Right lobe of liver (tissue), 6 donors: ENCODE results near the gene CCDC28B. TPM values are rescaled to one million over a fixed set of nuclear protein-coding genes. Genes with fewer than 3 reads are reported as not detected.

Source experiments
- ATAC-seq, 4 donors: fragments of 200-7000 bp; cut with Tn5 transposase; one replicate each; pipeline ENCODE4 v1.9.1; 2020; ENCODE audit warnings: mild to moderate bottlenecking in 4 of 4, moderate library complexity in 4 of 4
- DNase-seq, 3 donors: peaks; one replicate each; pipeline ENCODE4 v3.0.0-alpha.2; 2020
- H3K27ac ChIP-seq, 3 donors: fragments of 200-600 bp; one replicate each; pipeline ENCODE4 v1.8.0; 2022
- H3K27me3 ChIP-seq, 2 donors: fragments of 200-600 bp; one replicate each; pipeline ENCODE4 v1.8.0; 2022
- H3K36me3 ChIP-seq, 4 donors: fragments of 200-600 bp; sonication (generic) in 1 of 4; one replicate each; pipeline versions ENCODE4 v1.5.1 to v1.8.0; 2017 to 2022; ENCODE audit warnings: control low read depth in 1 of 4
- H3K4me1 ChIP-seq, 4 donors: fragments of 200-600 bp; sonication (generic) in 1 of 4; one replicate each; pipeline versions ENCODE4 v1.5.1 to v1.8.0; 2017 to 2022; ENCODE audit warnings: control low read depth in 1 of 4
- H3K4me3 ChIP-seq, 3 donors: fragments of 200-600 bp; one replicate each; pipeline ENCODE4 v1.8.0; 2022
- H3K9me3 ChIP-seq, 4 donors: fragments of 200-600 bp; sonication (generic) in 1 of 4; one replicate each; pipeline versions ENCODE4 v1.5.1 to v1.8.0; 2017 to 2022; ENCODE audit warnings: control low read depth in 1 of 4
- CTCF ChIP-seq, 4 donors: fragments of 200-600 bp in 3 of 4; fragments of 450-650 bp in 1 of 4; IDR thresholded peaks; one replicate each; pipeline versions ENCODE4 v1.5.1 to v1.8.0; 2016 to 2022; ENCODE audit warnings: antibody characterized with exemption in 4 of 4, mild to moderate bottlenecking in 2 of 4
- POLR2A ChIP-seq: fragments of 450-650 bp; IDR thresholded peaks from one replicate; pipeline ENCODE4 v1.6.1; 2017; ENCODE audit warnings: antibody characterized with exemption, mild to moderate bottlenecking
- WGBS: methylation state at CpG from one replicate; pipeline ENCODE4 v1.1.6; 2018; ENCODE audit warnings: low coverage, low lambda C conversion rate; ENCODE audit not compliant: insufficient coverage; ENCODE audit errors: missing lambda C conversion rate; 5-methylcytosine and 5-hydroxymethylcytosine counted together
- intact Hi-C, 2 donors: fragments of 100-400 bp; cut with DNase I; formaldehyde crosslinking; loops; one replicate each; pipeline versions ENCODE4 v1.11.2 to v1.14.1; 2022
- total RNA-seq, 6 experiments: library from RNA; depleted of rRNA in 2 of 6; stranded (reverse); fragments of >200 nt in 2 of 6; fragmentation: NEBNext Ultra II Directional in 3 of 6; extraction: Animal tissue kit (Norgen Biotek cat#: 25700) in 3 of 6; gene quantifications; one replicate each; pipeline versions ENCODE4 v1.1.0 to v1.2.4, GENCODE V29; 2016 to 2023
- donor health status: DM: no; HTN: yes; CAD: no.
- donor health status: DM: no; HTN: no; CAD: no.
- donor health status: DM: no; HTN: no; CAD: no.
- donor health status: DM: no; HTN: yes; CAD: no.
- donor health status: DM: no; HTN: yes; CAD: no.

The CCDC28B gene
- total RNA-seq, 6 experiments from 2014 or later = 0.56 to 1.3 (median 0.68) TPM

GRCh38 chr1:32231843-32232432 is 31.5 kb downstream of the CCDC28B start:
- Histone ChIP-seq H3K4me3 (no peak overlapping the region), H3K36me3 (peaks cover 0 to 51% (median 26%) of the 10 kb centered on the region in 4 donors), H3K27ac (no peak overlapping the region), H3K4me1 (no peaks in the 10 kb centered on the region), H3K9me3 (no peaks in the 10 kb centered on the region), H3K27me3 (no peaks in the 10 kb centered on the region)
- intact Hi-C loops = loop anchor here in 1 of 2 donors (10.0 kb wide), 1 partner anchor 73 kb away; no protein-coding TSS in a partner anchor
- ATAC-seq (peak in 1 of 4 donors; percentile 10), DNase-seq (no peak)
- no peak for TF ChIP-seq POLR2A
- no peak for TF ChIP-seq CTCF (IDR thresholded peaks at IDR 0.05)
- no CpG with 5 or more reads among the region's 5 CpGs for WGBS

GRCh38 chr1:32232558-32233304 is 32.3 kb downstream of the CCDC28B start:
- Histone ChIP-seq H3K9me3 (no peaks in the 10 kb centered on the region), H3K27ac (no peak overlapping the region), H3K27me3 (no peaks in the 10 kb centered on the region), H3K4me1 (no peaks in the 10 kb centered on the region), H3K4me3 (no peak overlapping the region), H3K36me3 (peaks cover 0 to 43% (median 23%) of the 10 kb centered on the region in 4 donors)
- 80% methylated on average over 7 of the region's 8 CpGs for WGBS
- TF ChIP-seq POLR2A (no peak), CTCF (IDR thresholded peaks at IDR 0.05) (no peak)
- DNase-seq (no peak), ATAC-seq (no peak)
- intact Hi-C loops = loop anchor here in 1 of 2 donors (10.0 kb wide), 1 partner anchor 72 kb away; no protein-coding TSS in a partner anchor

- ATAC-seq (peak; percentile 29 to 62 (median 41)), DNase-seq (no peak)
- Histone ChIP-seq H3K4me3 (no peak overlapping the region), H3K27me3 (no peaks in the 10 kb centered on the region), H3K9me3 (no peaks in the 10 kb centered on the region), H3K36me3 (peaks cover 0 to 22% (median 12%) of the 10 kb centered on the region in 4 donors), H3K4me1 (no peaks in the 10 kb centered on the region), H3K27ac (no peak overlapping the region)
- TF ChIP-seq CTCF (IDR thresholded peaks at IDR 0.05) = peak in 1 of 4 donors; percentile 5
- no peak for TF ChIP-seq POLR2A
- 100% methylated on average over 3 of the region's 7 CpGs for WGBS
- intact Hi-C loops = loop anchor here in 1 of 2 donors (10.0 kb wide), 1 partner anchor 70 kb away; no protein-coding TSS in a partner anchor
These were observed 34.4 kb downstream of the CCDC28B start for GRCh38 chr1:32234792-32235191.

- Histone ChIP-seq H3K4me3 (no peak overlapping the region), H3K27me3 (no peaks in the 10 kb centered on the region), H3K27ac (no peak overlapping the region), H3K9me3 (no peaks in the 10 kb centered on the region), H3K36me3 (no peaks in the 10 kb centered on the region), H3K4me1 (peaks cover 0 to 13% (median 6%) of the 10 kb centered on the region in 4 donors)
- ATAC-seq = no peak
- WGBS = 21% methylated on average over 2 of the region's 4 CpGs
- TF ChIP-seq CTCF (IDR thresholded peaks at IDR 0.05) (no peak), POLR2A (no peak)
- intact Hi-C loops = loop anchor here in 1 of 2 donors (10.0 kb wide), 1 partner anchor 65 kb away; no protein-coding TSS in a partner anchor
- no peak for DNase-seq
These were observed 38.9 kb downstream of the CCDC28B start for GRCh38 chr1:32239337-32239736.
